A549 treated with CORT108297 at 1 μM for 4 hours (cell line): ENCODE measurements around the gene GCAT. TPM values are rescaled to one million over a fixed set of nuclear protein-coding genes. Genes with fewer than 3 reads are reported as not detected.

Experiments used
- total RNA-seq: library from RNA; stranded (reverse); fragments of 200-300 nt; extraction: Qiagen RNA extraction; gene quantifications from 5 replicates; pipeline ENCODE4 v1.2.3, GENCODE V29; 2022

GCAT gene
- total RNA-seq: 2.6 to 3.6 TPM (median 2.7 TPM) in 5 replicates

GRCh38 chr22:37807410-37808293 is at the start of gene GCAT:
GCAT (plus strand) TSS chr22:37807934; CDS start chr22:37807968, 34 bp downstream.

GRCh38 chr22:37823134-37823985 is 15.6 kb downstream of the GCAT start, which contains the start of gene GALR3:
GALR3 (plus strand) TSS chr22:37823382; CDS start chr22:37823407, 25 bp downstream.

GRCh38 chr22:37849089-37849751 is 41.5 kb downstream of the GCAT start, which contains the start of gene EIF3L:
EIF3L (plus strand) TSS chr22:37849419; CDS start chr22:37849450, 31 bp downstream.

Other genes starting within 250 kb of the GCAT start
- 27.1 to 39.3 TPM (median 37.1 TPM) in 5 replicates for gene CDC42EP1, start 247.5 kb upstream of the GCAT start, total RNA-seq
- gene LGALS2, start 227.8 kb upstream of the GCAT start, total RNA-seq: 0.20 to 0.37 TPM in 2 of 5 replicates, not detected in the others
- gene GGA1, start 199.1 kb upstream of the GCAT start, total RNA-seq: 17.3 to 25.3 TPM (median 23.4 TPM) in 5 replicates
- gene SH3BP1, start 168.3 kb upstream of the GCAT start, total RNA-seq: 1.3 to 2.6 TPM (median 2.2 TPM) in 5 replicates
- 13.6 to 20.2 TPM (median 18.7 TPM) in 5 replicates for gene PDXP, start 149.2 kb upstream of the GCAT start, total RNA-seq
- gene LGALS1, start 132.3 kb upstream of the GCAT start, total RNA-seq: 1,348 to 1,402 TPM (median 1,371 TPM) in 5 replicates
- gene NOL12, start 121.6 kb upstream of the GCAT start, total RNA-seq: 25.2 to 29.2 TPM (median 27.7 TPM) in 5 replicates
- 23.0 to 37.4 TPM (median 35.1 TPM) in 5 replicates for gene TRIOBP, start 110.9 kb upstream of the GCAT start, total RNA-seq
- not detected in 5 replicates for gene GALR3, start 15.4 kb downstream of the GCAT start, total RNA-seq
- 19.0 to 26.7 TPM (median 23.9 TPM) in 5 replicates for gene ANKRD54, start 36.4 kb downstream of the GCAT start, total RNA-seq
- 272 to 291 TPM (median 283 TPM) in 5 replicates for gene EIF3L, start 41.5 kb downstream of the GCAT start, total RNA-seq
- gene MICALL1, start 98.4 kb downstream of the GCAT start, total RNA-seq: 15.4 to 21.0 TPM (median 18.3 TPM) in 5 replicates
- 0.16 to 0.29 TPM (median 0.22 TPM) in 5 replicates for gene C22orf23, start 145.7 kb downstream of the GCAT start, total RNA-seq
- 120 to 143 TPM (median 134 TPM) in 5 replicates for gene POLR2F, start 145.8 kb downstream of the GCAT start, total RNA-seq
- not detected in 5 replicates for gene SOX10, start 176.6 kb downstream of the GCAT start, total RNA-seq
- gene PICK1, start 249.5 kb downstream of the GCAT start, total RNA-seq: 10.2 to 12.4 TPM (median 11.8 TPM) in 5 replicates